K562 treated with DMSO at 1 percent for 4 hours (cell line): ENCODE data around the gene RPS19. TPM values are rescaled to one million over a fixed set of nuclear protein-coding genes. Genes with fewer than 3 reads are reported as not detected.

ENCODE experiments used
- total RNA-seq: library from RNA; unstranded; fragments of 300-600 nt; gene quantifications from 2 replicates; pipeline ENCODE4 v1.2.3, GENCODE V29; 2022; ENCODE audit not compliant: insufficient read depth

Gene RPS19
- total RNA-seq: 3,874 and 4,098 TPM in 2 replicates

DNA sequence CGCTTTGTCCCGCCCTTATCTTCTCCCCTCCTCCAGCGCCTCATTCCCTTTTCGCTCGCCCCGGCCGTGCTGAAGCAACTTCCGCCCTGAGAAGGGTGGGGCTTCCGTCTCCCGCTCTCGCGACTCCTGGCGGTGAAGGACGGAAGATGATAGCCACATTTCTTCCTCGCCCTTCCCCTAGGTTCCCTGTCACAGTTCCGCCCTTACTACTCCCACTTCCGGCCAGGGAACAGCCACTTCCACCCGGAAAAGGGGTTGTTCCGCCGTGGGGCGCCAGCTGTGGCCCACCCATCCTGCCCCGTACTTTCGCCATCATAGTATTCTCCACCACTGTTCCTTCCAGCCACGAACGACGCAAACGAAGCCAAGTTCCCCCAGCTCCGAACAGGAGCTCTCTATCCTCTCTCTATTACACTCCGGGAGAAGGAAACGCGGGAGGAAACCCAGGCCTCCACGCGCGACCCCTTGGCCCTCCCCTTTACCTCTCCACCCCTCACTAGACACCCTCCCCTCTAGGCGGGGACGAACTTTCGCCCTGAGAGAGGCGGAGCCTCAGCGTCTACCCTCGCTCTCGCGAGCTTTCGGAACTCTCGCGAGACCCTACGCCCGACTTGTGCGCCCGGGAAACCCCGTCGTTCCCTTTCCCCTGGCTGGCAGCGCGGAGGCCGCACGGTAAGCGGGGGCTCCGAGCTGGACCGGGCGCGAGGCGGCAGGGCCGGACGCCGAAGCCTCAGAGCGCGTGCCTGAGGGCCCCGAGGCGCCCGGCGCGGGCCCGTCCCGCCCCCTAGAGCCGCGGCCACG is at the start of gene RPS19:
Gene RPS19, plus strand, starts transcription at position 638 of the 801 bp plus-strand sequence. CDS start 520 bp downstream, outside the sequence.

DNA sequence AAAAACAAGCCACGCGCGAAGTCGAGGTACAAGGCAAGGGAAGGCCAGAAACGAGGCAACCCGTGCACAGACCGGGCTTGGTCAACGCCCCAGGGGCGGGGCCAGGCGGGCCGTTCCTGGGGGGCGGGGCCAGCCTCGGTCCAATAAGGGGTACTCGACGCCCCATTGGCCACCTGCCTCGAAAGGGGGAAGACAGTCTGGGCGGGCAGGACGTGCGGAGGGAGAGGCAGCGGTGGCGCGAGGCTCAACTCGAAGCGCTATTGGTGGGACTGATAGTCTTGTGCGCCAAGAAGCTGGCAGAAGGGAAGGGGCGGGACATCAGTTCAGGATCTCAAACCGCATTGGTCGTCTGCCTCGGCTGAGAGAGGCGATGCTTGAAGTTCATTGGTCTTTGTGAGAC is 15.5 kb upstream of the RPS19 start, which contains the start of gene LYPD4:
Gene LYPD4, minus strand, starts transcription at position 83 of the 400 bp plus-strand sequence. CDS start 5,398 bp downstream, outside the sequence.

DNA sequence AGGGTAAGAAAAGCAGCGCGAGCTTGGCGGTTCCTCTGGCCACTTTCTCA is 15.2 kb upstream of the RPS19 start, which contains the start of gene DMRTC2:
Gene DMRTC2, plus strand, starts transcription at position 42 of the 50 bp plus-strand sequence. CDS start 2,387 bp downstream, outside the sequence.

DNA sequence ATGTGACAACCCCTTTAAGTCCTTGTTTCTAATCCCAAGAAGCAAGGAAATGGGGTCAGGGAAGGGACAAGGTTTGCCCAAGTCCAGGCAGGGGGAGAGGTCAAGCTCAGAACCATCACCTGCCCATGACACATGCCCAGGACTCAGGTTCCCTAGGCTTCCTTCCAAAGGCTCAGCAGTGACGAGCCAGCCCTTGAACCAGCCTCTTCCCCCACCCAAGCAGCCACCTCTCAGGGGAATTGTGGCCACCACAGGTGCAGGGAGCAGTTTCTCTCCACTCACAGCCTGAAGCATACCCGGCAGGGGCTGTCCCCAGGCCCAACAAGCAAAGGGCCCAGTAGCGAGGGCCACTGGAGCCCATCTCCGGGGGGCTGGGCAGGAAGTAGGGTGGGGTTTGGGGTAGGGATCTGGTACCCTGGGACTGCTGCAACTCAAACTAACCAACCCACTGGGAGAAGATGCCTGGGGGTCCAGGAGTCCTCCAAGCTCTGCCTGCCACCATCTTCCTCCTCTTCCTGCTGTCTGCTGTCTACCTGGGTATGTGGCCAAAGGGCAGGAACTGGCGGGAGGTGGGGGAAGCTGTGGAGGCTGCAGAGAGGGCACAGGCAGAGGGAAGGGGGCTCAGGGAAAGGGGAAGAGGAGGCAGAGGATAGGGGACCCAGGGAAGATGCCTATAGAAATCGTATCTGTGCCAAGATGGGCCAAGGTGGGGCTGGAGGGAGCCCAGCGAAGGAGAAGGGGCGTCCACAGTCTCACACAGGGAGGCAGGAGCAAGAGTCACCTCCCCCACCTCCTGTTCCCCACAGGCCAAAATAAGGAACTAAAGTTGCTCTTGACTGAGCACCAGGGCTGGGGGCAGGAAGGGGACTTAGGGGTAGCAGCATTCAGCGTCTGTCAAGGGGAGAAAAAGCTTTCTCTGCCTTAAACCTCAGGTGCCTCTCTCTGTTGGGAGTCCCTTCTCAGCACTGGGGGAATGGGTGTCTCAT is 17.1 kb downstream of the RPS19 start, which contains the start of gene CD79A:
Gene CD79A, plus strand, starts transcription at position 433 of the 986 bp plus-strand sequence. Its CDS starts 26 bp downstream, at position 459.

DNA sequence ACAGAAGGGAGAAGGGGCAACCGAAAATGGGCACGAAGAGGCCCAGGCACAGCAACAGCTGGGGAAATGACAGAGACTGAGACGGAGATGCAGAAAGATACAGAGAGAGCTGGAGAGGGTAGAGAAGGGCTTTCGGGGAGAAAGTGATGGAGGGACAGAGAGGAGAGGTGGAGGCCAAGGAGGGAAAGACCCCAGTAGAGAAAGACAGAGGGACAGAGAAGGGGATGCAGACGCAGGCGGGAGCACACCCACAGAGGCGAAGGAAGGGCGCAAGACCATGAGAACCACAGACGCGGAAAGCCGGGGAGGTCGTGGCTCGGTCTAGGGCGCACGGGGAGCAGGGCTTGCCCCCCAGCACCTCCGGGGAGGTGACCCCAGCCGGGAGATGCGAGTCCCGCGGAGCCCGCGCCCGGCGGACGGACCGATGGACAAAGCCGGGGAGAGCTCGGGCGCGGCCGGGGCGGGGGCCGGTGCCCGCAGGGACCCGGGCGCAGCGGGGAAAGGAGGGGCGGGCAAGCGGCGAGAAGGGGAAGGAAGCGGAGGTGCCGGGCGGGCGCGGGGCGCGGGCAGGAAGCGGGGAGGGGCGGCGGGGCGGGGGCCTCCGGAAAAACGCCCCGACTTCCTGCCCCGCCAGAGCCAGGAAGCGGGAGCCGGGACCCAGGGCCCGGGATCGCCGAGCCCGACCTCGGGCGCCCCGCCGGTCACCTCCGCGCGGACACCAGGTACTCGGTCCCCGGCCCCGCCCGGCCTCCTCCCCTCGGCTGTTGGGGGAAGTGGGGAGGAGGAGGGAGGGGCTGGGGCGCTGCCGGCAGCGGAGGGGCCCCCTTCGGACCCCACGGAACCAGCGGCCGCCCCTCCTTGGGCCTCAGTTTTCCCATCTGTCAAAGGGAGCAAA is 22.8 kb downstream of the RPS19 start, which contains the start of gene ARHGEF1:
Gene ARHGEF1, plus strand, starts transcription at position 617 of the 895 bp plus-strand sequence. CDS start 4,899 bp downstream, outside the sequence.

Other genes starting within 250 kb of the RPS19 start
- gene CEACAM4, start 233.2 kb upstream of the RPS19 start, total RNA-seq: not detected in 2 replicates
- gene CEACAM7, start 172.0 kb upstream of the RPS19 start, total RNA-seq: not detected in 2 replicates
- not detected in 2 replicates for gene CEACAM5, start 151.6 kb upstream of the RPS19 start, total RNA-seq
- not detected in 2 replicates for gene CEACAM6, start 104.7 kb upstream of the RPS19 start, total RNA-seq
- gene CEACAM3, start 63.7 kb upstream of the RPS19 start, total RNA-seq: not detected in 2 replicates
- not detected in 2 replicates for gene LYPD4, start 15.6 kb upstream of the RPS19 start, total RNA-seq
- gene DMRTC2, start 15.2 kb upstream of the RPS19 start, total RNA-seq: not detected in 2 replicates
- gene CD79A, start 17.0 kb downstream of the RPS19 start, total RNA-seq: not detected in 2 replicates
- gene ARHGEF1, start 22.9 kb downstream of the RPS19 start, total RNA-seq: 86.5 and 102 TPM in 2 replicates
- 0.83 and 0.90 TPM in 2 replicates for gene ERFL, start 68.2 kb downstream of the RPS19 start, total RNA-seq
- gene RABAC1, start 99.1 kb downstream of the RPS19 start, total RNA-seq: 165 and 170 TPM in 2 replicates
- 0.46 and 1.0 TPM in 2 replicates for gene ATP1A3, start 134.0 kb downstream of the RPS19 start, total RNA-seq
- gene GRIK5, start 210.0 kb downstream of the RPS19 start, total RNA-seq: 5.3 and 5.7 TPM in 2 replicates
- 21.3 and 29.6 TPM in 2 replicates for gene ZNF574, start 215.9 kb downstream of the RPS19 start, total RNA-seq